Subcutaneous abdominal adipose tissue (tissue), 5 donors: ENCODE measurements around the gene GIPC3.
A peak's percentile ranks its signal among the peaks of the same experiment; 100 is the strongest.

Experiments used
- H3K27ac ChIP-seq: one replicate; pipeline ENCODE4 v1.7.0; 2013; ENCODE audit warnings: low read depth, mild to moderate bottlenecking, inconsistent platforms, low read length, moderate library complexity
- H3K27me3 ChIP-seq, 5 donors: one replicate each; pipeline ENCODE4 v1.7.0; 2013; ENCODE audit warnings: low read length in 5 of 5, inconsistent platforms in 1 of 5; ENCODE audit not compliant: control insufficient read depth in 5 of 5, insufficient read depth in 4 of 5
- H3K36me3 ChIP-seq, 5 donors: one replicate each; pipeline ENCODE4 v1.7.0; 2013; ENCODE audit warnings: low read length in 5 of 5; ENCODE audit not compliant: control insufficient read depth in 5 of 5, insufficient read depth in 5 of 5
- H3K4me1 ChIP-seq, 5 donors: one replicate each; pipeline ENCODE4 v1.7.0; 2013; ENCODE audit warnings: low read length in 5 of 5, mild to moderate bottlenecking in 3 of 5, moderate library complexity in 1 of 5; ENCODE audit not compliant: control insufficient read depth in 5 of 5, insufficient read depth in 5 of 5
- H3K4me3 ChIP-seq, 5 donors: one replicate each; pipeline ENCODE4 v1.7.0; 2013; ENCODE audit warnings: low read length in 5 of 5, low read depth in 1 of 5
- H3K9ac ChIP-seq, 5 donors: one replicate each; pipeline ENCODE4 v1.7.0; 2013; ENCODE audit warnings: low read length in 5 of 5, mild to moderate bottlenecking in 4 of 5, moderate library complexity in 3 of 5
- H3K9me3 ChIP-seq, 5 donors: one replicate each; pipeline ENCODE4 v1.7.0; 2013; ENCODE audit warnings: low read length in 5 of 5; ENCODE audit not compliant: control insufficient read depth in 5 of 5
- donor health status: healthy.
- donor health status: healthy.
- donor health status: healthy.
- donor health status: healthy.
- donor health status: healthy.

Gene GIPC3

GRCh38 chr19:3585301-3586126, at the start of gene GIPC3:
GIPC3 (plus strand) TSS chr19:3585478; CDS start chr19:3585598, 120 bp downstream.
- Histone ChIP-seq H3K9me3 (no peaks in the 10 kb centered on the region), H3K27ac (no peak within 1 kb of the TSS), H3K27me3 (peaks cover 5 to 12% (median 11%) of the 10 kb centered on the region in 5 donors), H3K9ac (peak within 1 kb of the TSS in 2 of 5 donors; percentile 68 to 77), H3K36me3 (no peaks in the 10 kb centered on the region), H3K4me3 (peak within 1 kb of the TSS in 3 of 5 donors; percentile 51 to 68 (median 61)), H3K4me1 (peaks cover 2 to 20% (median 10%) of the 10 kb centered on the region in 5 donors)

GRCh38 chr19:3535563-3535965, 49.7 kb upstream of the GIPC3 start:
- Histone ChIP-seq H3K27ac (no peak overlapping the region), H3K27me3 (no peaks in the 10 kb centered on the region), H3K36me3 (peaks cover 0 to 70% (median 55%) of the 10 kb centered on the region in 5 donors), H3K9ac (no peak overlapping the region), H3K9me3 (no peaks in the 10 kb centered on the region), H3K4me3 (no peak overlapping the region), H3K4me1 (peaks cover 3 to 16% (median 12%) of the 10 kb centered on the region in 5 donors)

GRCh38 chr19:3535981-3536380, 49.3 kb upstream of the GIPC3 start:
- no peaks in the 10 kb centered on the region for H3K9me3 ChIP-seq
- no peaks in the 10 kb centered on the region for H3K27me3 ChIP-seq
- H3K27ac ChIP-seq: no peak overlapping the region
- peaks cover 0 to 66% (median 51%) of the 10 kb centered on the region in 5 donors for H3K36me3 ChIP-seq
- H3K9ac ChIP-seq: no peak overlapping the region
- peak overlapping the region in 1 of 5 donors; percentile 17 for H3K4me3 ChIP-seq
- peaks cover 3 to 16% (median 12%) of the 10 kb centered on the region in 5 donors for H3K4me1 ChIP-seq

- H3K4me3 ChIP-seq: peak overlapping the region in 1 of 5 donors; percentile 17
- no peaks in the 10 kb centered on the region for H3K27me3 ChIP-seq
- H3K9me3 ChIP-seq: no peaks in the 10 kb centered on the region
- peak overlapping the region in 1 of 5 donors; percentile 41 for H3K9ac ChIP-seq
- peaks cover 3 to 16% (median 12%) of the 10 kb centered on the region in 5 donors for H3K4me1 ChIP-seq
- peaks cover 0 to 60% (median 45%) of the 10 kb centered on the region in 5 donors for H3K36me3 ChIP-seq
- H3K27ac ChIP-seq: no peak overlapping the region
Observed at GRCh38 chr19:3536429-3537100, 48.7 kb upstream of the GIPC3 start.

GRCh38 chr19:3537101-3537437, 48.2 kb upstream of the GIPC3 start:
- H3K27ac ChIP-seq: no peak overlapping the region
- H3K4me3 ChIP-seq: no peak overlapping the region
- H3K9me3 ChIP-seq: no peaks in the 10 kb centered on the region
- peaks cover 0 to 55% (median 40%) of the 10 kb centered on the region in 5 donors for H3K36me3 ChIP-seq
- H3K27me3 ChIP-seq: no peaks in the 10 kb centered on the region
- peaks cover 3 to 16% (median 12%) of the 10 kb centered on the region in 5 donors for H3K4me1 ChIP-seq
- no peak overlapping the region for H3K9ac ChIP-seq

GRCh38 chr19:3537438-3538240, 47.6 kb upstream of the GIPC3 start:
- no peak overlapping the region for H3K27ac ChIP-seq
- peaks cover 0 to 51% (median 34%) of the 10 kb centered on the region in 5 donors for H3K36me3 ChIP-seq
- no peak overlapping the region for H3K9ac ChIP-seq
- no peaks in the 10 kb centered on the region for H3K27me3 ChIP-seq
- H3K4me3 ChIP-seq: no peak overlapping the region
- no peaks in the 10 kb centered on the region for H3K9me3 ChIP-seq
- H3K4me1 ChIP-seq: peaks cover 3 to 16% (median 12%) of the 10 kb centered on the region in 5 donors

GRCh38 chr19:3538258-3538929, 46.9 kb upstream of the GIPC3 start:
- Histone ChIP-seq H3K4me1 (peaks cover 3 to 18% (median 12%) of the 10 kb centered on the region in 5 donors), H3K9me3 (no peaks in the 10 kb centered on the region), H3K36me3 (peaks cover 0 to 49% (median 29%) of the 10 kb centered on the region in 5 donors), H3K4me3 (no peak overlapping the region), H3K9ac (no peak overlapping the region), H3K27ac (no peak overlapping the region), H3K27me3 (no peaks in the 10 kb centered on the region)

GRCh38 chr19:3538965-3539755, 46.1 kb upstream of the GIPC3 start, which contains the start of gene TEKTIP1:
TEKTIP1 (plus strand) TSS chr19:3539174; CDS start chr19:3539178, 4 bp downstream.
- no peaks in the 10 kb centered on the region for H3K27me3 ChIP-seq
- H3K9me3 ChIP-seq: no peaks in the 10 kb centered on the region
- H3K36me3 ChIP-seq: peaks cover 0 to 49% (median 24%) of the 10 kb centered on the region in 5 donors
- H3K4me3 ChIP-seq: no peak within 1 kb of the TSS
- H3K27ac ChIP-seq: no peak within 1 kb of the TSS
- peaks cover 3 to 18% (median 12%) of the 10 kb centered on the region in 5 donors for H3K4me1 ChIP-seq
- no peak within 1 kb of the TSS for H3K9ac ChIP-seq

GRCh38 chr19:3539756-3540118, 45.5 kb upstream of the GIPC3 start:
- no peaks in the 10 kb centered on the region for H3K9me3 ChIP-seq
- no peak overlapping the region for H3K9ac ChIP-seq
- H3K36me3 ChIP-seq: peaks cover 0 to 49% (median 21%) of the 10 kb centered on the region in 5 donors
- no peaks in the 10 kb centered on the region for H3K27me3 ChIP-seq
- no peak overlapping the region for H3K27ac ChIP-seq
- H3K4me1 ChIP-seq: peaks cover 3 to 18% (median 12%) of the 10 kb centered on the region in 5 donors
- H3K4me3 ChIP-seq: no peak overlapping the region
